Astrocyte (in vitro differentiated cells and primary cell): Measurements from ENCODE around the gene ANKRD11. TPM values are rescaled to one million over a fixed set of nuclear protein-coding genes. Genes with fewer than 3 reads are reported as not detected.

ENCODE experiments used
- DNase-seq: peaks from one replicate; pipeline ENCODE4 v3.0.0-alpha.2; 2010; ENCODE audit warnings: low read depth
- FAIRE-seq: peaks from 2 replicates; lab custom pipeline; 2011; peaks lifted over from hg19 to GRCh38; lab: Jason Lieb, UNC
- H2AFZ ChIP-seq: 2 replicates; pipeline ENCODE4 v1.6.0; 2012; ENCODE audit warnings: low read depth, low read length, inconsistent platforms
- H3K27ac ChIP-seq: 2 replicates; pipeline ENCODE4 v1.5.1; 2011; ENCODE audit warnings: low read depth, low read length, inconsistent platforms
- H3K27me3 ChIP-seq: 2 replicates; pipeline ENCODE4 v1.6.0; 2011; ENCODE audit warnings: low read length, inconsistent platforms; ENCODE audit not compliant: insufficient read depth
- H3K36me3 ChIP-seq: 2 replicates; pipeline ENCODE4 v1.5.1; 2011; ENCODE audit warnings: low read length, inconsistent platforms; ENCODE audit not compliant: insufficient read depth
- H3K4me1 ChIP-seq: 2 replicates; pipeline ENCODE4 v1.5.1; 2011; ENCODE audit warnings: low read length, inconsistent platforms; ENCODE audit not compliant: insufficient read depth
- H3K4me2 ChIP-seq: 2 replicates; pipeline ENCODE4 v1.6.0; 2012; ENCODE audit warnings: low read length, inconsistent platforms
- H3K4me3 ChIP-seq: 2 replicates; pipeline ENCODE4 v1.5.1; 2011; ENCODE audit warnings: low read depth, mild to moderate bottlenecking, low read length, inconsistent platforms; ENCODE audit not compliant: insufficient read depth
- H3K79me2 ChIP-seq: 2 replicates; pipeline ENCODE4 v1.6.0; 2012; ENCODE audit warnings: mild to moderate bottlenecking, low read length, inconsistent platforms; ENCODE audit not compliant: insufficient read depth
- H3K9ac ChIP-seq: 2 replicates; pipeline ENCODE4 v1.6.0; 2012; ENCODE audit warnings: mild to moderate bottlenecking, low read length, inconsistent platforms
- H3K9me3 ChIP-seq: 2 replicates; pipeline ENCODE4 v1.5.1; 2012; ENCODE audit warnings: low read depth, mild to moderate bottlenecking, low read length, inconsistent platforms; ENCODE audit not compliant: insufficient read depth
- H4K20me1 ChIP-seq: 2 replicates; pipeline ENCODE4 v1.6.0; 2012; ENCODE audit warnings: low read length, inconsistent platforms; ENCODE audit not compliant: insufficient read depth
- H3K27ac Mint-ChIP-seq: one replicate; pipeline ENCODE4 v1.8.0; 2021; ENCODE audit warnings: mild to moderate bottlenecking, mixed read lengths; ENCODE audit not compliant: unreplicated experiment
- H3K27me3 Mint-ChIP-seq: one replicate; pipeline ENCODE4 v1.8.0; 2021; ENCODE audit warnings: low read depth, mixed read lengths; ENCODE audit not compliant: unreplicated experiment
- H3K36me3 Mint-ChIP-seq: one replicate; pipeline ENCODE4 v1.8.0; 2021; ENCODE audit warnings: low read depth, mixed read lengths; ENCODE audit not compliant: unreplicated experiment
- H3K4me1 Mint-ChIP-seq: one replicate; pipeline ENCODE4 v1.8.0; 2021; ENCODE audit warnings: low read depth, mixed read lengths; ENCODE audit not compliant: unreplicated experiment
- H3K4me3 Mint-ChIP-seq: one replicate; pipeline ENCODE4 v1.8.0; 2021; ENCODE audit warnings: mild to moderate bottlenecking, moderate library complexity, mixed read lengths; ENCODE audit not compliant: unreplicated experiment
- H3K9me3 Mint-ChIP-seq: one replicate; pipeline ENCODE4 v1.8.0; 2021; ENCODE audit warnings: mild to moderate bottlenecking, mixed read lengths; ENCODE audit not compliant: unreplicated experiment
- CTCF ChIP-seq: IDR thresholded peaks from 2 replicates; pipeline ENCODE4 v1.5.1; 2011; ENCODE audit warnings: low read depth, mild to moderate bottlenecking, inconsistent platforms, low read length, moderate library complexity; ENCODE audit not compliant: insufficient read depth
- EZH2 ChIP-seq: IDR thresholded peaks from 2 replicates; pipeline ENCODE4 v1.6.1; 2012; ENCODE audit warnings: mild to moderate bottlenecking, low read length, inconsistent platforms; ENCODE audit not compliant: insufficient read depth
- total RNA-seq: library from RNA; stranded (reverse); gene quantifications from 2 replicates; pipeline ENCODE4 v1.2.1, GENCODE V29; 2021

Gene ANKRD11
- total RNA-seq, 1 donor from 2014 or later, result 213 TPM

DNA sequence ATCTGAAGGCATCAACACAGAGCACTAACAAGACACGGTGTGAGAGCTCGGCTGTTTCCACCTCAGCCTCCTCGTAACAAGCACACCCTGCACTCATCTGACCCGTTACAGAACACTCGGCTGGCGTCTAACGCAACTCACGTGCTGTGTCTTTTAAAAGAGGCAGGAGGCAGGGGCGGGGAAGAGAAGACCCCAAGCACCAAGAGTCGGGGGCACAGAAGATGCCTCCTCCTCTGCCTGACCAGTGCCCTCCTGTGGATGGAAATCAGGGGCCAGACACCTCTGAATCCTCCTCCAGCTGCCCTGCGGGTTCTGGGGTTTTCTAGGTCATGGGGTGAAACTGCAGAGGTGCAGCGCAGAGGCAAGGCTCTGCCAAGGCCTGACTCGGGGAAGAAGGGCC lies 198.6 kb downstream of the ANKRD11 start:
- Histone ChIP-seq H3K4me2 (no peak overlapping the region), H3K27ac (no peak overlapping the region), H3K4me3 (no peak overlapping the region), H3K27me3 (no peaks in the 10 kb centered on the region), H3K79me2 (peaks cover 66% of the 10 kb centered on the region), H3K36me3 (peaks cover 13% of the 10 kb centered on the region), H4K20me1 (peaks cover 89% of the 10 kb centered on the region), H2AFZ (no peak overlapping the region), H3K9ac (no peak overlapping the region), H3K9me3 (no peaks in the 10 kb centered on the region), H3K4me1 (no peaks in the 10 kb centered on the region)
- FAIRE-seq, result no peak
- no peak for DNase-seq
- Mint-ChIP-seq H3K27ac (peak overlapping the region; percentile 78), H3K4me1 (peaks cover 23% of the 10 kb centered on the region), H3K27me3 (no peaks in the 10 kb centered on the region), H3K36me3 (peaks cover 15% of the 10 kb centered on the region), H3K4me3 (no peak overlapping the region), H3K9me3 (no peaks in the 10 kb centered on the region)
- TF ChIP-seq EZH2 (no peak), CTCF (no peak)

GRCh38 chr16:89291363-89291762 lies 199.0 kb downstream of the ANKRD11 start:
- Mint-ChIP-seq H3K27ac (peak overlapping the region; percentile 78), H3K36me3 (peaks cover 15% of the 10 kb centered on the region), H3K4me1 (peaks cover 21% of the 10 kb centered on the region), H3K9me3 (no peaks in the 10 kb centered on the region), H3K4me3 (no peak overlapping the region), H3K27me3 (no peaks in the 10 kb centered on the region)
- Histone ChIP-seq H2AFZ (no peak overlapping the region), H3K9me3 (no peaks in the 10 kb centered on the region), H4K20me1 (peaks cover 85% of the 10 kb centered on the region), H3K4me1 (no peaks in the 10 kb centered on the region), H3K4me2 (no peak overlapping the region), H3K4me3 (no peak overlapping the region), H3K27me3 (no peaks in the 10 kb centered on the region), H3K9ac (no peak overlapping the region), H3K79me2 (peaks cover 62% of the 10 kb centered on the region), H3K27ac (no peak overlapping the region), H3K36me3 (peaks cover 17% of the 10 kb centered on the region)
- FAIRE-seq, result no peak
- TF ChIP-seq CTCF (no peak), EZH2 (no peak)
- no peak for DNase-seq

DNA sequence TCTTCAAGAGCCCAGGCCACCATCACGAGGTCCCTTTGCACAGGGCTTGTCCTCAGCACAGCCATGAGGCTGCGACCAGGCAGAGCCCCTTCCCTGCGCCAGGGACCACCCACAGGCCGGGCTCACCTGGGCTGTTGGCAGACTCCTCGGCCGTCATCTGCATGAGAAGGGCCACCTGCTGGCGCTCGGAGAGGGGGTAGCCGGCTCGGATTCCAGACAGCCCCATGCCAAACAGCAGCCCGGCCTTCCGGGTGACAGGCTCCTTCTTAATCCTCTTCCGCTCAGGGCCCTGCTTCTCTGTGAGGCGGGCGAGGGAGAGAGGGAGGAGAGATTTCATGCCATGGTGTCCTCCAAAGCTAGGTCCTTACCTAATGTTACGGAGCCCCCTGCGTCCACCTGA lies 199.5 kb downstream of the ANKRD11 start:
- TF ChIP-seq EZH2, result no peak
- DNase-seq, result no peak
- H4K20me1 ChIP-seq, result peaks cover 80% of the 10 kb centered on the region
- FAIRE-seq, result no peak
- H3K9me3 Mint-ChIP-seq, result no peaks in the 10 kb centered on the region
- H2AFZ ChIP-seq, result no peak overlapping the region
- no peak overlapping the region for H3K9ac ChIP-seq
- no peak overlapping the region for H3K4me3 Mint-ChIP-seq
- H3K4me3 ChIP-seq, result no peak overlapping the region
- H3K79me2 ChIP-seq, result peaks cover 58% of the 10 kb centered on the region
- H3K27ac Mint-ChIP-seq, result no peak overlapping the region
- peaks cover 19% of the 10 kb centered on the region for H3K36me3 ChIP-seq
- no peaks in the 10 kb centered on the region for H3K27me3 Mint-ChIP-seq
- no peaks in the 10 kb centered on the region for H3K9me3 ChIP-seq
- no peaks in the 10 kb centered on the region for H3K4me1 ChIP-seq
- H3K27ac ChIP-seq, result no peak overlapping the region
- peaks cover 17% of the 10 kb centered on the region for H3K4me1 Mint-ChIP-seq
- peaks cover 13% of the 10 kb centered on the region for H3K36me3 Mint-ChIP-seq
- H3K4me2 ChIP-seq, result no peak overlapping the region
- no peaks in the 10 kb centered on the region for H3K27me3 ChIP-seq
